ENCODE data around the gene GRIP1.

The GRIP1 gene

DNA sequence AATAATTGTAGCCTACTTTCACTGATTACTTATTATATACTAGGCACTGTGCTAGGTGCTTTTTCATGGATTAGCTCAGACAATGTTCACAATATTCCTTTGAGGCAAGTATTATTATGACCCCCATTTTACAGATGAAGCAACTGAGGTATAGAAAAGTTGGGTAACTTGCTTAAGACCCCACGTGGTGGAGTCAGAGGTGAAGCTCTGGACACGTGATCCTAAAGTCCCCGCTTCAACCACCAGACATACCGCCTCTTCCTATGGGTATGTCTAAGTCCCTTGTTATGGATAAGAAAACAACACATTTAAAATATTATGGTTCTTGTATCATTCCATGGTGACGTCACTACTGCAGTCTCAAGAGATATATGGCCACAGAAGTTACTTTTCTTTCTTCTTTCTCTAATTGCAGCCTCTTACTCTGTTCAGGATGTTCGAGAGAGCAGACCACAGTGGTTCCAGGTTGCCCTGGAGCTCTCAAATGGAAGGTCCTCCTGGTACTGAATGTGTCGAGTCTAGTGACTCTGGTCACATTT is 218.9 kb downstream of the GRIP1 start:
- H3K4me3 ChIP-seq (ENCODE audit: low read depth, low read length), result no peak overlapping the region
- TF ChIP-seq, protein P1, sequence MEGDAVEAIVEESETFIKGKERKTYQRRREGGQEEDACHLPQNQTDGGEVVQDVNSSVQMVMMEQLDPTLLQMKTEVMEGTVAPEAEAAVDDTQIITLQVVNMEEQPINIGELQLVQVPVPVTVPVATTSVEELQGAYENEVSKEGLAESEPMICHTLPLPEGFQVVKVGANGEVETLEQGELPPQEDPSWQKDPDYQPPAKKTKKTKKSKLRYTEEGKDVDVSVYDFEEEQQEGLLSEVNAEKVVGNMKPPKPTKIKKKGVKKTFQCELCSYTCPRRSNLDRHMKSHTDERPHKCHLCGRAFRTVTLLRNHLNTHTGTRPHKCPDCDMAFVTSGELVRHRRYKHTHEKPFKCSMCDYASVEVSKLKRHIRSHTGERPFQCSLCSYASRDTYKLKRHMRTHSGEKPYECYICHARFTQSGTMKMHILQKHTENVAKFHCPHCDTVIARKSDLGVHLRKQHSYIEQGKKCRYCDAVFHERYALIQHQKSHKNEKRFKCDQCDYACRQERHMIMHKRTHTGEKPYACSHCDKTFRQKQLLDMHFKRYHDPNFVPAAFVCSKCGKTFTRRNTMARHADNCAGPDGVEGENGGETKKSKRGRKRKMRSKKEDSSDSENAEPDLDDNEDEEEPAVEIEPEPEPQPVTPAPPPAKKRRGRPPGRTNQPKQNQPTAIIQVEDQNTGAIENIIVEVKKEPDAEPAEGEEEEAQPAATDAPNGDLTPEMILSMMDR (IDR thresholded peaks at IDR 0.05; ENCODE audit: low read depth, low read length), result no peak
- DNase-seq (ENCODE audit: low read depth, low spot score), result no peak
- in situ Hi-C loops (cut with HindIII; ENCODE audit: low sequenced_read_pairs), result no loop called here

DNA sequence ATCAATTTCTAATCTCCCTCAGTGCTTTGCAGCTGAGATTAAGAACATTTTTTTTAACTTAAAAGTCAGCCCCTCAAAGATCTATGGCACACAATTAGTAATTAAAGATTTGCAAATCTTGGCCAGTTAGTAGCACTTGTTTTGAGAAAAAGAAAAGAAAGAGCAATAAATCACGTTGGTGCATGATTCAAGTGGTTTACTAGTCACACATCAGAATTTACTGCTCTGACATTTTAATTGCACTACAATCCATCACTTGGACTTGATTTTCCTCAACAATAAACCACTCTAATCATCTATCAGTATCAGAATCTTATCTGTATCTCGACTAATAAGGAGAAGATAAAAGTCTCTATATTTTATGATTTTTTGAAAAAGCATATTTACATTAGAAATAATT is 222.3 kb downstream of the GRIP1 start:
- in situ Hi-C loops (cut with HindIII; ENCODE audit: low sequenced_read_pairs), result no loop called here
- TF ChIP-seq, protein P1 (IDR thresholded peaks at IDR 0.05; ENCODE audit: low read depth, low read length), result no peak
- DNase-seq (ENCODE audit: low read depth, low spot score), result no peak
- H3K4me3 ChIP-seq (ENCODE audit: low read depth, low read length), result no peak overlapping the region

DNA sequence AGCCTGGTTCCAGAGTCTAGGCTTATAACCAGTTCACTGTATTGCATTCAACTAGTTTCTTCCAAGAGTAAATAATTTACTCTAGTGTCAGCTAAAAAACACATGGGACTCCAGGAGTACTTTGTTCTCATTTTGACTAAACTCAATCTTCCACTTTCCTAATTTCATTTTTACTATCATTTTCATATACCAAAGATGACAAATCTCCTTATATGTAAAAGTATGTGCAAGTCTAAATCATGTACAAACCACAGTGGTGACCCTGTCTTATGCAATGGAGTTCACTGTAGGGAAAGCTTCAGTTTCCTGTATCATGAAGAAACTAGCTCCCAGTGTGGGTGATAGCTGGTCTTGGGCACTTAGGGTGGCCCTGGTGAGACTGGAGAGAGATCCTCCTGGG is 225.0 kb downstream of the GRIP1 start:
- in situ Hi-C loops (cut with HindIII; ENCODE audit: low sequenced_read_pairs), result no loop called here
- DNase-seq (ENCODE audit: low read depth, low spot score), result no peak
- no peak overlapping the region for H3K4me3 ChIP-seq (ENCODE audit: low read depth, low read length)
- TF ChIP-seq, protein P1 (IDR thresholded peaks at IDR 0.05; ENCODE audit: low read depth, low read length), result no peak

DNA sequence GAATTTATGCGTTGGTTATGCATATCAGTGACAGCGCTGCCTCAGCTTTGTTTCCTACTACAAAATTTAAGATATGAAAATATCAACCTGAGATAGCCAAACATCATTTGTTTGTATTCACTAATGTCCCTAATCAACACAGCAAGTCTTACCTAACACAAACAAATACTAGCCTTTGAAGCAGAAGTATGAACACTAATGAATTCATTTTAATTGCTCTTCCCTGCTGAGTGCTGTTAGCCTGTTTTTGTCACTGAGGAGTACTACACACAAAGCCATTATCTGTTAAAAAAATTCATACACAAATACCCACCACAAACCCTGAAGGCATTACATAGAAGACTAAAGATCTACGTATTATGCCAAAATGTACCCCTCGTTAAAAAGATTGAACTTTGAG is 225.8 kb downstream of the GRIP1 start:
- TF ChIP-seq, protein P1 (IDR thresholded peaks at IDR 0.05; ENCODE audit: low read depth, low read length), result no peak
- no peak overlapping the region for H3K4me3 ChIP-seq (ENCODE audit: low read depth, low read length)
- DNase-seq (ENCODE audit: low read depth, low spot score), result no peak
- in situ Hi-C loops (cut with HindIII; ENCODE audit: low sequenced_read_pairs), result no loop called here

DNA sequence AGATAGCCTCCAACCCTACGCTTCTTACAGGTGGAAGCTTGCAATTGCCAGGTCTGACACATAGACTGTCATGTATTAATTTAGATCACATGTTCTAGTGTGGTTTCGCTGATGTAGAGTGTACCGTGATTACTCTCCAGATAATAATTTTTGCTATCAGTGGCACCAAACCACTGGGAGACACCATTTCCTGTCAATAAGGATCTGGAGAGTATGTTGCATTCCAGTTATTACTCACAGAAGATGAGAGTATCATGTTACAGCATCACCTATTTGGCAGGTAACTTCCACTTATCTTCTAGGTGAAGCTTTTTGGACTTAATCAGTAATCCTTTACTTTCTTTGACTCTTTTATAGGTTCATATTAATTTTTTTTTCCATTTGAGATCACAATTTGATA is 229.3 kb downstream of the GRIP1 start:
- TF ChIP-seq, protein P1 (IDR thresholded peaks at IDR 0.05; ENCODE audit: low read depth, low read length), result no peak
- DNase-seq (ENCODE audit: low read depth, low spot score), result no peak
- in situ Hi-C loops (cut with HindIII; ENCODE audit: low sequenced_read_pairs), result no loop called here
- H3K4me3 ChIP-seq (ENCODE audit: low read depth, low read length), result no peak overlapping the region

DNA sequence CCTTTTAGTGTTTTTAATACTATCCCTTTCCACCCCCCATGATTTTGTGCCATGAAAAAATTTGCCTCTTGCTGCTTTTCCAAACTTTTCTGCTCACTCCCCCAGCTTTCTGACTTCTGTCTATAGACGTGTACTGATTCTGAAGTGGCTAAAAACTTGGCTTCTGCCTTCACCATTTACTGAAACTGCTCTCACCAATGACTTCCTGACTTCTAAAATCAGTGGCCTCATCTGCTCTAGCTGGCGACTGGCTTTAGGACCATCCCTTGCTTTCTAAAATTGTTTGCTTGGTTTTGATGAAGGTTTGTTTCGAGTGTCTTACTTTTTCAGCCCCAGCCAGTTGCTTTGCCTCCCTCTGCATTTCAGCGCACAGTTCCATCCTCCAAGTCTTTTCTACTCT is 231.2 kb downstream of the GRIP1 start:
- in situ Hi-C loops (cut with HindIII; ENCODE audit: low sequenced_read_pairs), result no loop called here
- H3K4me3 ChIP-seq (ENCODE audit: low read depth, low read length), result no peak overlapping the region
- TF ChIP-seq, protein P1 (IDR thresholded peaks at IDR 0.05; ENCODE audit: low read depth, low read length), result no peak
- DNase-seq (ENCODE audit: low read depth, low spot score), result no peak

DNA sequence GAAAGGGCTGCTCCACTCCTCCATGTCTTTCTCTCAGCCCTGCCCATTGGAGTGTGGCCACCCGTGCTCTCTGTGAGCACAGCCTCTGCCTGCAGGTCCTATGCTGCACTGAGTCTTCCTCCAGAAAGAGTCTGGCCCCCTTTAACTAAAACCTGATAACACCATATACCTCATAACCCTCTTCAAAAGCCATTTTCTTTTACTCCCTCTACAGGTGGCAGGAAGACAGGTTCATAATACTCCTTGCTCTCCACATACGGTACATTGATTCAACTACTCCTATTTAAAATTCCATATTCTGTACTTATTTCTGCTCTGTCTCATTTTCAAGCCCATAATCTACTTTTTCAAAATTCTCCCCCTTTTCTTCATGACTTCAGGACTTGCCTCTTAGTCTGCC is 232.6 kb downstream of the GRIP1 start:
- no peak for DNase-seq (ENCODE audit: low read depth, low spot score)
- TF ChIP-seq, protein P1 (IDR thresholded peaks at IDR 0.05; ENCODE audit: low read depth, low read length), result no peak
- no peak overlapping the region for H3K4me3 ChIP-seq (ENCODE audit: low read depth, low read length)
- in situ Hi-C loops (cut with HindIII; ENCODE audit: low sequenced_read_pairs), result no loop called here
